GM19025 (cell line): ENCODE data around the gene GPS2.
A peak's percentile ranks its signal among the peaks of the same experiment; 100 is the strongest.

Experiments
- ATAC-seq: cut with Tn5 transposase; IDR thresholded peaks from one replicate; pipeline ENCODE4 v1.9.1; 2021; ENCODE audit warnings: mild to moderate bottlenecking, low read depth, moderate library complexity; ENCODE audit not compliant: unreplicated experiment

Gene GPS2

GRCh38 chr17:7318121-7318860 lies 3.1 kb upstream of the GPS2 start:
- ATAC-seq = no peak

DNA sequence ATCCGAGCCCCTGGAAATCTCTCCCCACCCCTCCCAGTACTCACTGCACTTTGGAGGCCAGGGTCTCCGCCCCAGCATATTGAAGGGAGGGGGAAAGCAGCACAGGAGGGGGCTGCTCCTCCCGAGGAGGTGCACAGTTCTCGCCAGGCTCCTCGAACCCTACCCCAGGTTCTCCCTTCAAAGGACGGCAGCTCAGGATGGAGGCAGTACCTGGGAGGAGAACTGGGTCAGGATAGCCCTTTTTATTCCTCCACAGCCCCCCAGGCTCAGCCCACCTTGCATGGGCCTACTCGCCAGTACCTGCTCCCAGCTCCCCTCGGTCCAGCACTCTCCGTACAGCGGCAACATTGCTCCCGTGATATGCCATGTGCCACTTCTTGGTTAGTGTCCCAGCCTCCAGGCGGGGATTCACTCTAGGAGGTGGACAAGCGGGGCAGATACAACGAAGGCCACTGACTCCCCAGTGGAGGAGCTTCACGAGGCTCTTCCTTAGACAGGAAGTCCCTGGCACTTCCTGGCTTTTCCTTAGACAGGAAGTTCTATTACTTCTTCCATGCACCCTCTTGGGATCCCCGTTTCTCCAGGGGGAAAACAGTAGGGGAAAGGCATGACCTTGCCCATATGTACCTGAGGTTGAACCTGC lies 2.1 kb upstream of the GPS2 start:
- ATAC-seq = no peak

- ATAC-seq = no peak
These were observed 543 bp upstream of the GPS2 start for GRCh38 chr17:7315570-7316235.

- no peak for ATAC-seq
These were observed 1.1 kb downstream of the GPS2 start for GRCh38 chr17:7313890-7314718.

DNA sequence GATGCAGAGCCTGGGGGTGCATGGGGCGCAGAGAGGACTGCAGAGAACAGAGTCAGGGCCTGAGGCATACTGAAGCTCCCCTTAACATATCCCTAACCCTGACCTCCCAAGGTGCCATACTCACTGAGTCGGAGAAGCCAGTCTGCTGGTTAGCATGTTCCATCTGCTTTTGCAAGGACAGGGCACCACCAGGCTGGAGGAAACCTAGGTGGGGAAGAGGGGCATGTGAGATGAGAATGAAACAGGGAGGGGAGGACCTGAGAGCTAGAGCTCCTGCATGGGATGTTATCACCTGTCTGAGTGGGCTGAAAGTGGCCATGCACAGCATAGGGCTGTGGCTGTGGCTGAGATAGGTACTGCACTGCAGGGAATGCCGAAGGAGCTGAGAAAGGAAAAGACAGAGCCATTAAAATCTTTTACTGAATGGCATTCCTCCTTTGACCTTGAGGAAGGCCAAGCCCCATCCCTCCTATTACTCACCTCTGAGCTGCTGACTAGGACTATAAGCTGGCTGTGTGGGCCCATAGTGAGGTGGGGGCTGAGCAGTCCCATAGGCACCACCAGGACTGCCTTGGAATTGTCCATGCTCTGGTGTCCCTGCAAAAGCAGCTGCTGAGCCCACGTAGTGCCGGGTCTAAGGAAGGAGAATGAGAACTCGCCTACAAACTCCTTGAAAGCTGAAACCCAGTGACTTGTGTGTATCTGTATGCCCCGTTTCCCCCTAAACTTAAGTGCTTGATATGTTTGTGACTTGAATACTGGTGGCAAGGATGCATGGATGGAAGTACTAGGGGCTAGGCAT lies 1.9 kb downstream of the GPS2 start:
- ATAC-seq = no peak

DNA sequence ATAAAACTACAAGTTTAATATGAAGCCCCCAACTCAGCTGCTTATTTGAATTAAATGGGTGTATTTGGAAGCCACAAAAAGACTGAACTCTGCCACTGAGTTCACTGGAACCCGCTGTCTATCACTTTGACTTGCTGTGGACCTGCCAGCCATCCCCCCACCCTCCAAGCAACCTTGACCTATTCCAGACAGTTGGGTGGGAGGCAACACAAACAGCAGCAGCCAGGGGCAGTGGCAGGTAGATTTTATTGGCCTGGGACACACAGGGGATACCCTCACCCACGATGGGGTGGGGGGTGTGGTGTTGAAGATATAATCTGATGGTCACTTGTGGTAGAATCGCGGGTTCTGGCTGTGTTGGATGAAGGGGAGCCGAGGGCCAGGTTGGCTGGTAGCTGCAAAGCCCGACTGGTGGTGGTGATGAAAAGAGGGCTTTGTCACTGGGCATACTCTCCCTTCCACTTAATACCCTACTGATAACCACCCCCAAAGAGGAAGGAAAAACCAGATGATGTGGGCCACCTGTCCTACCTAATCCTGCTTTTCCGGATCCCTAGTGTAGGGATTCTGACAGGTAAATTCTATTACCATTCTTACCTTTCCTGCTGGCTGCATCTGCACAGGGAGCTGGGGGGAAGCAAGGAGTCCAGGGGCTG lies 2.6 kb downstream of the GPS2 start:
- ATAC-seq = no peak

DNA sequence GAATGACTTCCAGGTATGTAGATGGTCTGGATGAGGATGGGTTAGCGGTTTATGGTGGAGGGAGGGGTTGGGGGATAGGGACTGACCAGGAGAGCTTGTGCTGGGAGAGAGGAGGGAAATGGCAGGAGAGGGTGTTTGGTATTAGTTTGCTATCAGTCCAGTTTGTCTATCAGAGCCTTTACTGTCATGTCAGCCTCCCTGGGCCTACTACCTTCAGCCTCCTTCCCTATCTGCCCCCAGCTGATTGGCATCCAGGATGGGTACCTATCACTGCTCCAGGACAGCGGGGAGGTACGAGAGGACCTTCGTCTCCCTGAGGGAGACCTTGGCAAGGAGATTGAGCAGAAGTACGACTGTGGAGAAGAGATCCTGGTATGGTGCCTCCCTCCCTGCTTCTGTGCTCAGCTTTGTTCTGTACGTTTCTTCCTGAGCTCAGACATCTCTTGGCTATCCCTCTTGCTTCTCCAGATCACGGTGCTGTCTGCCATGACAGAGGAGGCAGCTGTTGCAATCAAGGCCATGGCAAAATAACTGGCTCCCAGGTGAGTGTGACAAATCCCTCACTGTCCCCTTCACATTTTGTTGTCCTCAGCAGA lies 4.0 kb downstream of the GPS2 start:
- ATAC-seq = no peak

- ATAC-seq = no peak
These were observed 5.5 kb downstream of the GPS2 start for GRCh38 chr17:7309628-7310027.

GRCh38 chr17:7308625-7309433 lies 6.3 kb downstream of the GPS2 start:
- ATAC-seq = no peak

DNA sequence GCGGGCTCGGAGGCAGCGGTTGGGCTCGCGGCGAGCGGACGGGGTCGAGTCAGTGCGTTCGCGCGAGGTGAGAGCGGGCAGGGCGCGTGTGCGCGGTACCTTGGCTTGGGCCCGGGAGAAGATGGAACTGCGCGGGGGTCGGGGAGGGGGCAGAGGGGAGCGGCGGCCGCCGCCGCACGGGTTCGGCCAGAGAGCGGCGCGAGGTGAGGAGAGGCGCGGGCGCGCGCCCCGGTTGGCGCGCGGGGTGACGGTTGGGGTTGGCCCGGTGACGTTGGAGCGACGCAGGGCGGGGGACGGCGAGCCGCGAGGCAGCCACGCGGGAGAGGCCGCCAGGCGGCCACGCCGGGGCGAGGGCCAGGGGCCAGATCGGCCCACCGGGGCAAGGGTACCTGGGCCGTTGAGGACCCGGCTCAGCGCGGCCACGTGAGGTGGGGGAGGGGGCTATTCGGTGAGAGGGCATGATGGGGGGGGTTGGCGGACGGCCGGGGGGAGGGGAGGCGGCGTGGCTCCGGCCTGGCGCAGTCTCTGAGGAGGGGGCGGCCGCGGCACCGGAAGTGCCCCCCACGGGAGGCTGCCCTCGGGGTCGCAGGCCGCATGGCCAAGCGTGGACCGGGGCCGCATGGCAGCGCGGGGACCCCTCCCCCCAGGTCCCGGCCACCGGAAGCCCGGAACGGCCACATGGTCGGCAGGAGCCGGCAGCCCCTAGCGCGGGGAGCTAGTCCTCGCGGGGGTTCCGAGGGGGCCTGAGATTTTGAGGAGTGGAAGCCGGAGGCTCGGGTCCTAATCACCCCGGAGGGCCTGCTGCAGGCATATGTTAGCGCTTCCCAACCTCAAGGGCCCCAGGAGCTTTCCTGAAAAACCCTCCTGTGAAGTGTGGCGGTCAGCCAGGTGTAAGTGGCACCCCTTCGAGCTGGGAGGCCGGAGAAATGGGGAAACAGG lies 7.2 kb downstream of the GPS2 start:
- ATAC-seq = peak; percentile 3

- ATAC-seq = peak; percentile 63
These were observed 8.1 kb downstream of the GPS2 start, which contains the start of gene EIF5A for GRCh38 chr17:7306911-7307685. Gene EIF5A, plus strand, starts transcription at chr17:7307628. Its CDS starts 2,008 bp downstream, at chr17:7309636.

DNA sequence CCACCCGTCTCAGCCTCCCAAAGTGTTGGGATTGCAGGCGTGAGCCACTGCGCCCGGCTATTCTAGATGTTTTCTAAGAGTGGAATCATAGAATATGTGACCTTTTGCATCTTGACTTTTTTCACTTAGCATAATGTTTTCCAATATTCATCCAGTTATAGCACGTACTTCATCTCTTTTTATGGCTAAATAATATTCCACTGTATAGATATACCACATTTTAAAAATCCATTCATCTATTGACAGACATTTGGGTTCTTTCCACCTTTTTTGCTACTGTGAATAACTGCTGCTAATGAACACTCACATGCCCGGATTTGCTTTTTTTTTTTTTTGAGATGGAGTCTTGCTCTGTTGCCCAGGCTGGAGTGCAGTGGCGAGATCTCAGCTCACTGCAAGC lies 11.0 kb downstream of the GPS2 start:
- no peak for ATAC-seq

- ATAC-seq = no peak
These were observed 18.8 kb downstream of the GPS2 start for GRCh38 chr17:7296189-7296861.

- no peak for ATAC-seq
These were observed 19.7 kb downstream of the GPS2 start for GRCh38 chr17:7295230-7296180.
